ENCODE results near the gene CPNE4. TPM values are rescaled to one million over a fixed set of nuclear protein-coding genes. Genes with fewer than 3 reads are reported as not detected.

The CPNE4 gene
- total and polyA plus RNA-seq, 9 of the 15 experiments (the other 6 are each of a cell fraction or from before 2014, with no cell fraction given) = not detected

- Histone ChIP-seq H3K36me3 (ENCODE audit: control insufficient read depth, insufficient read depth, low read length) (no peaks in the 10 kb centered on the region), H3K9me1 (ENCODE audit: control insufficient read depth, insufficient read depth, low read length) (no peaks in the 10 kb centered on the region), H3K27me3 (ENCODE audit: control insufficient read depth in 2 of 2, insufficient read depth in 2 of 2, low read length in 2 of 2) (no peaks in the 10 kb centered on the region), H3K4me1 (replicated peaks in 1 of 2; ENCODE audit: control insufficient read depth in 2 of 2, insufficient read depth in 2 of 2, low read length in 2 of 2) (no peaks in the 10 kb centered on the region), H3K4me2 (ENCODE audit: insufficient read depth, low read length) (no peak overlapping the region), H4K20me1 (replicated peaks; ENCODE audit: control insufficient read depth, insufficient read depth, low read length) (no peaks in the 10 kb centered on the region), H3K4me3 (no peak overlapping the region), H3K9ac (ENCODE audit: insufficient read depth in 1 of 2, low read depth in 2 of 2, low read length in 2 of 2) (no peak overlapping the region), H3K9me3 (replicated peaks; ENCODE audit: control insufficient read depth, insufficient read depth, low read depth, low read length) (no peaks in the 10 kb centered on the region), H2AFZ (ENCODE audit: low read depth, low read length) (no peak overlapping the region), H3K79me2 (ENCODE audit: control insufficient read depth, insufficient read depth, low read length) (no peaks in the 10 kb centered on the region), H3K27ac (ENCODE audit: extremely low read depth, low read depth, low read length) (no peak overlapping the region)
- in situ Hi-C loops (cut with MboI) (no loop called here), intact Hi-C loops (cut with micrococcal nuclease) (no loop called here)
- ATAC-seq = no peak
- ChIA-PET CTCF (ENCODE audit: low intra/inter-chr PET ratio) (no interaction called here), POLR2A (no interaction called here)
- 0% methylated on average over 1 of the region's 1 CpG for whole genome bisulfite sequencing (ENCODE audit: insufficient coverage, low coverage, missing lambda C conversion rate)
- no TSS peak for BruUV-seq (replicated peaks)
- TF ChIP-seq SPI1 (IDR thresholded peaks at IDR 0.05; ENCODE audit: borderline replicate concordance, low read depth, low read length) = no peak
- TF ChIP-seq RFX1 (IDR thresholded peaks at IDR 0.05) = 0 out of 2 replicates have a peak, but pooled peaks have one; percentile 5
- FAIRE-seq = no peak
- DNase-seq (ENCODE audit: extremely low read depth in 1 of 4, low spot score in 3 of 4) = no peak
These were observed 304.2 kb downstream of the CPNE4 start for GRCh38 chr3:131730581-131730980.

GRCh38 chr3:131729643-131730017, 305.2 kb downstream of the CPNE4 start:
- FAIRE-seq (no peak), ATAC-seq (no peak), DNase-seq (ENCODE audit: extremely low read depth in 1 of 4, low spot score in 3 of 4) (no peak)
- no peak overlapping the region for H3K9ac ChIP-seq (ENCODE audit: insufficient read depth in 1 of 2, low read depth in 2 of 2, low read length in 2 of 2)
- H3K27ac ChIP-seq (ENCODE audit: extremely low read depth, low read depth, low read length) = no peak overlapping the region
- H3K9me3 ChIP-seq (replicated peaks; ENCODE audit: control insufficient read depth, insufficient read depth, low read depth, low read length) = no peaks in the 10 kb centered on the region
- no peaks in the 10 kb centered on the region for H3K27me3 ChIP-seq (ENCODE audit: control insufficient read depth in 2 of 2, insufficient read depth in 2 of 2, low read length in 2 of 2)
- no peaks in the 10 kb centered on the region for H3K9me1 ChIP-seq (ENCODE audit: control insufficient read depth, insufficient read depth, low read length)
- WGBS (ENCODE audit: insufficient coverage, low coverage, missing lambda C conversion rate) = 0% methylated on average over 1 of the region's 1 CpG
- intact Hi-C loops (cut with micrococcal nuclease) = no loop called here
- no peaks in the 10 kb centered on the region for H3K36me3 ChIP-seq (ENCODE audit: control insufficient read depth, insufficient read depth, low read length)
- TF ChIP-seq PML (IDR thresholded peaks at IDR 0.05; ENCODE audit: low read length) (no peak), FOXK2 (conservative IDR thresholded peaks at IDR 0.05 in 1 of 2, IDR thresholded peaks at IDR 0.05 in 1 of 2; ENCODE audit: low read depth in 2 of 2) (no peak), POLR2AphosphoS5 (IDR thresholded peaks at IDR 0.05; ENCODE audit: control insufficient read depth, insufficient read depth, low read depth, low read length) (no peak), TCF7 (IDR thresholded peaks at IDR 0.05; ENCODE audit: borderline replicate concordance) (no peak), TEAD2 (tag; IDR thresholded peaks at IDR 0.05) (no peak)
- no peaks in the 10 kb centered on the region for H3K4me1 ChIP-seq (replicated peaks in 1 of 2; ENCODE audit: control insufficient read depth in 2 of 2, insufficient read depth in 2 of 2, low read length in 2 of 2)
- in situ Hi-C loops (cut with MboI) = no loop called here
- H2AFZ ChIP-seq (ENCODE audit: low read depth, low read length) = no peak overlapping the region
- POLR2A ChIA-PET = no interaction called here
- H3K4me3 ChIP-seq = no peak overlapping the region
- CTCF ChIA-PET (ENCODE audit: low intra/inter-chr PET ratio) = no interaction called here
- H3K79me2 ChIP-seq (ENCODE audit: control insufficient read depth, insufficient read depth, low read length) = no peaks in the 10 kb centered on the region
- no peak overlapping the region for H3K4me2 ChIP-seq (ENCODE audit: insufficient read depth, low read length)
- H4K20me1 ChIP-seq (replicated peaks; ENCODE audit: control insufficient read depth, insufficient read depth, low read length) = no peaks in the 10 kb centered on the region
- BruUV-seq (replicated peaks) = no TSS peak

Measured in K562 (cell line).